HUES6 (cell line): Measurements from ENCODE around the gene L3MBTL4.

Source experiments
- H3K27ac ChIP-seq: 2 replicates; pipeline ENCODE4 v1.7.0; 2013; ENCODE audit warnings: low read depth, mild to moderate bottlenecking, low read length, inconsistent platforms
- H3K27me3 ChIP-seq: 2 replicates; pipeline ENCODE4 v1.6.1; 2013; ENCODE audit warnings: low read length; ENCODE audit not compliant: control insufficient read depth, insufficient read depth
- H3K36me3 ChIP-seq: 2 replicates; pipeline ENCODE4 v1.6.1; 2013; ENCODE audit warnings: low read length; ENCODE audit not compliant: control insufficient read depth, insufficient read depth
- H3K4me1 ChIP-seq: 2 replicates; pipeline ENCODE4 v1.6.1; 2013; ENCODE audit warnings: low read length; ENCODE audit not compliant: control insufficient read depth, insufficient read depth
- H3K4me3 ChIP-seq: 2 replicates; pipeline ENCODE4 v1.5.1; 2013; ENCODE audit warnings: low read depth, low read length
- H3K9ac ChIP-seq: one replicate; pipeline ENCODE4 v1.6.1; 2013; ENCODE audit warnings: mild to moderate bottlenecking, low read length
- H3K9me3 ChIP-seq: 2 replicates; pipeline ENCODE4 v1.6.1; 2013; ENCODE audit warnings: low read depth, low read length; ENCODE audit not compliant: control insufficient read depth, insufficient read depth

The L3MBTL4 gene

DNA sequence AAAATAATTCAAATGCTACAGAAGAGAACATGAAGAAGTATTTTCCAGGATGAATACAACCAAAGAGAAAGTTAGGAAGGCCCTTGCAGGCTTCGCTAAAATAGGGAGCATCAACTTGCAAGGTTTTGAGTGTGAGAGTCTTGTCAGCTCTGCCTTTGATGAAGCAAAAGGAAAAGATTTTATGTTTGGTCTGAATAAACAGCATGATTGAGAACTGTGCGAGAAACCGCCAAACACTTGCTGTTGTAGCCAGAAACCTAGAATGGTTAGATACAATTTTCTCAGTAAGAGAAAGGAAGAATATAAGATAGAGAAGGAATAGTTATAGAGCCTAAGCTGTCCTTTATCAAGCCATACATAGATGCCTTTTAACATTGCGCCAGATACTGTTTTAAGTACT, 163.6 kb downstream of the L3MBTL4 start:
- H3K27me3 ChIP-seq = no peaks in the 10 kb centered on the region
- no peaks in the 10 kb centered on the region for H3K4me1 ChIP-seq
- H3K27ac ChIP-seq = no peak overlapping the region
- H3K4me3 ChIP-seq = no peak overlapping the region
- H3K36me3 ChIP-seq = no peaks in the 10 kb centered on the region
- H3K9me3 ChIP-seq = no peaks in the 10 kb centered on the region
- H3K9ac ChIP-seq = no peak overlapping the region

- H3K27me3 ChIP-seq = no peaks in the 10 kb centered on the region
- H3K4me3 ChIP-seq = no peak overlapping the region
- H3K27ac ChIP-seq = no peak overlapping the region
- H3K36me3 ChIP-seq = no peaks in the 10 kb centered on the region
- H3K9me3 ChIP-seq = no peaks in the 10 kb centered on the region
- H3K4me1 ChIP-seq = no peaks in the 10 kb centered on the region
- H3K9ac ChIP-seq = no peak overlapping the region
Measured at GRCh38 chr18:6249788-6250187, 164.9 kb downstream of the L3MBTL4 start.

GRCh38 chr18:6249170-6249569, 165.5 kb downstream of the L3MBTL4 start:
- no peaks in the 10 kb centered on the region for H3K27me3 ChIP-seq
- no peaks in the 10 kb centered on the region for H3K9me3 ChIP-seq
- no peaks in the 10 kb centered on the region for H3K4me1 ChIP-seq
- H3K27ac ChIP-seq = no peak overlapping the region
- no peak overlapping the region for H3K9ac ChIP-seq
- H3K4me3 ChIP-seq = no peak overlapping the region
- H3K36me3 ChIP-seq = no peaks in the 10 kb centered on the region

DNA sequence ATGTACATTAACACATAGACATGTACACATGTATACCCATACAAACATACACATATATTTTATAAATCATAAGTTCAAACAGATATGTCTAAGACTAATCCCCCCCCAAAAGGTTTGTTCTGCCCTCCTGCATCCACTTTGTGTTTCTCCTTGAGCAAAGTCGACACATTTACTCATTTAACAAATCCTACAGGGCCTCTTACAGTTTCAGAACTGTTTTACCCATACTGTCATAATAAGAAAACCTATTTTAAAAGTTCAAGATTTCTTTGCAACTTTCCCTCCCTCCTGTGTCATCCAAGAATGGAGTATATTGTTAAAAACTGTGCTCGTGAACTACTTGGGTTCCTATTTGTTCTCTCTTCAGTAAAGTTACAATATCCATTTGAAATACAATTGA, 166.7 kb downstream of the L3MBTL4 start:
- Histone ChIP-seq H3K9ac (no peak overlapping the region), H3K4me1 (no peaks in the 10 kb centered on the region), H3K4me3 (no peak overlapping the region), H3K27me3 (no peaks in the 10 kb centered on the region), H3K9me3 (no peaks in the 10 kb centered on the region), H3K27ac (no peak overlapping the region), H3K36me3 (no peaks in the 10 kb centered on the region)

DNA sequence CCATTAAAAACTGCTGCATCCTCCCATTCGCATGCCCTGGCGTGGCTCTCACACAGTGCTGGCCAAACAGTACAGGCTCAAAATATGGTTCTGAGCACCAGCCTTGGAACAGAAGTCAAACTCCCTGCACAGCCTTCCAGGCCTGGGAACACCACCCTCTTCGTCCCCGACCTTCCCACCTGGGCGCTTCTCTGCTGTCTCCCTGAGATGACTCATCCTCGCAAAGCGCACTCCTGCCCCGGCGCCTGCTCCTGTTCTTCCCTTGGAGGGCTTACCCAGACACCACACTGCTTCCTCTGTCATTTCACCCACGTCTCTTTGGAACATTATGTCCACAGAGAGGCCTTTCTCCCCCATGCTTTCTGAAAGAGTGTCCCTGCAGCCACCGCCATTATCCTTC, 172.7 kb downstream of the L3MBTL4 start:
- no peak overlapping the region for H3K4me3 ChIP-seq
- no peaks in the 10 kb centered on the region for H3K27me3 ChIP-seq
- no peaks in the 10 kb centered on the region for H3K4me1 ChIP-seq
- H3K9ac ChIP-seq = no peak overlapping the region
- no peak overlapping the region for H3K27ac ChIP-seq
- H3K36me3 ChIP-seq = no peaks in the 10 kb centered on the region
- no peaks in the 10 kb centered on the region for H3K9me3 ChIP-seq

DNA sequence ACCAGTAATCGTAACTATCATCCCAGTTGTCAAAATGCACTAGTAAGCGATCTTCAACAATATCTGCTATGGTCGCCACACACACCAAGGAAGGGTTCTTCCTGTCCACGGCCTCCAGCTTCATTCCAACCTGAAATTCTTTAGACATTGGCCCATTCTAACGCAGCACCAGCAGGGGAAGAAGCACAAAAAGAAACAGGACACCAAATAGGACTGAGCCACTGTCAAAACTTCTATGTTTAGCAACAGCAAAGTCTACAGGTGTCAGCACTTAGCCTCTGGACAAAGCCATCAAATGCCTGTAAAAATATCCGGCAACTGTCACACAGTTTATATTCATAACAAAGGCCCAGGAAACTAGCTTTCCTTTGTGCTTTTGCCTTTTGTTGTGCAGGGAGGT, 175.0 kb downstream of the L3MBTL4 start:
- no peak overlapping the region for H3K9ac ChIP-seq
- H3K4me3 ChIP-seq = no peak overlapping the region
- H3K36me3 ChIP-seq = no peaks in the 10 kb centered on the region
- H3K9me3 ChIP-seq = no peaks in the 10 kb centered on the region
- no peaks in the 10 kb centered on the region for H3K4me1 ChIP-seq
- no peak overlapping the region for H3K27ac ChIP-seq
- no peaks in the 10 kb centered on the region for H3K27me3 ChIP-seq

DNA sequence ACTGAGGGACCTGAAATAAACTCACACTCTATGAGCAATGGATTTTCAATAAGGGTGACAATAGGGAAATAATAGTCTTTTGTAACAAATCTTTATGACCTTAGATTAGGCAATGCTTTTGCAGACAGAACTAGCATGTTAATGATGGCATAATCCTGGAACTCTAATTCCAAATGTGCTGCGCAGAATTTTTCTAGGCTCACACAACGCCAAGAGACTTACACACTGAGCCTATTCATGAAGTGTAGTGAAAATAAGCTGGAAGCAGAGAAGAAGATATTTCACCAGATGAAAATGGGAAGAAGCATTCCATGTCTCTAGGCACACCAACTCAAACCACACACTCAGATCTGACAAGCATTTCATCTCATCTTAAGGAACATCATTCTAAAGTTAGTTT, 178.5 kb downstream of the L3MBTL4 start:
- Histone ChIP-seq H3K9me3 (no peaks in the 10 kb centered on the region), H3K36me3 (no peaks in the 10 kb centered on the region), H3K9ac (no peak overlapping the region), H3K4me1 (no peaks in the 10 kb centered on the region), H3K4me3 (no peak overlapping the region), H3K27ac (no peak overlapping the region), H3K27me3 (no peaks in the 10 kb centered on the region)

DNA sequence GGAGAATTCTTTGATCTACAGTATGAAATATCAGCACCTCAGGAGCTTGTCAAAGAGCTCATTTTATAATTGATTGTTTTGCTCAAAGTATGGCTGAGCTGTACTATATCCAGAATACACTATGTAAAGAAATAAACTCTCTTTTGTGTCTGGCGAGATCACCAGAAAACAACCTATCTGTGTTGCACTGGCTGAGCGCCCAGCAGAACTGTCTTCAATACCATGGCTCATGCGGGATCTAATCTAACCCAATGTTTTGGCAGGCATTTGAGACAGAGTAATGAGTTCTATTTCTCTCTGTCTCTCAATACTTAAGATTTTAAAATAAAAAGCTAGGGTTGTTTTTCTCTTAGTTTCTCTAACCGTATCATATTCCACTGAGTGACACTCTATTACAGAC, 192.4 kb downstream of the L3MBTL4 start:
- no peaks in the 10 kb centered on the region for H3K9me3 ChIP-seq
- H3K9ac ChIP-seq = no peak overlapping the region
- H3K27ac ChIP-seq = no peak overlapping the region
- H3K4me1 ChIP-seq = no peaks in the 10 kb centered on the region
- no peaks in the 10 kb centered on the region for H3K27me3 ChIP-seq
- H3K36me3 ChIP-seq = no peaks in the 10 kb centered on the region
- H3K4me3 ChIP-seq = no peak overlapping the region

GRCh38 chr18:6221602-6222014, 193.1 kb downstream of the L3MBTL4 start:
- H3K4me3 ChIP-seq = no peak overlapping the region
- H3K27ac ChIP-seq = no peak overlapping the region
- no peaks in the 10 kb centered on the region for H3K36me3 ChIP-seq
- H3K27me3 ChIP-seq = no peaks in the 10 kb centered on the region
- H3K9ac ChIP-seq = no peak overlapping the region
- no peaks in the 10 kb centered on the region for H3K4me1 ChIP-seq
- no peaks in the 10 kb centered on the region for H3K9me3 ChIP-seq

DNA sequence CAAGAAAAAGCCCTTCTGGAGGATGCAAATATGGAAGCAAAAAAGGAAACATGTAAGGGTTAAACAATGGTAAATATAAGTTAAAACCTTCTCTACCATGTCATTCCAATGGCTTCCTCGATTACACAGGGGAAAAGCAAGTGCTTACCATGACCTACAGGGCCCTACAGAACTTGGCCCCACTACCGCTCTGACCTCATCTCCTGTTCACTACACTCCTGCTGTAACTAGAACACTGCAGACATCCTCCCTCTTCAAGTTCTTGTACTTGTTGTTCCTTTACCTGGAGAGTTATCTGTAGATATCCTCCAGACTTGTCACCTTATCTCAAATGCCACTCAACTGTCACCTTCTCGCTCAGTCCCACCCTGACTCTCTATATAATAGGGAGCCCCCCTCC, 194.6 kb downstream of the L3MBTL4 start:
- Histone ChIP-seq H3K36me3 (no peaks in the 10 kb centered on the region), H3K27me3 (no peaks in the 10 kb centered on the region), H3K9me3 (no peaks in the 10 kb centered on the region), H3K27ac (no peak overlapping the region), H3K4me3 (no peak overlapping the region), H3K9ac (no peak overlapping the region), H3K4me1 (no peaks in the 10 kb centered on the region)

DNA sequence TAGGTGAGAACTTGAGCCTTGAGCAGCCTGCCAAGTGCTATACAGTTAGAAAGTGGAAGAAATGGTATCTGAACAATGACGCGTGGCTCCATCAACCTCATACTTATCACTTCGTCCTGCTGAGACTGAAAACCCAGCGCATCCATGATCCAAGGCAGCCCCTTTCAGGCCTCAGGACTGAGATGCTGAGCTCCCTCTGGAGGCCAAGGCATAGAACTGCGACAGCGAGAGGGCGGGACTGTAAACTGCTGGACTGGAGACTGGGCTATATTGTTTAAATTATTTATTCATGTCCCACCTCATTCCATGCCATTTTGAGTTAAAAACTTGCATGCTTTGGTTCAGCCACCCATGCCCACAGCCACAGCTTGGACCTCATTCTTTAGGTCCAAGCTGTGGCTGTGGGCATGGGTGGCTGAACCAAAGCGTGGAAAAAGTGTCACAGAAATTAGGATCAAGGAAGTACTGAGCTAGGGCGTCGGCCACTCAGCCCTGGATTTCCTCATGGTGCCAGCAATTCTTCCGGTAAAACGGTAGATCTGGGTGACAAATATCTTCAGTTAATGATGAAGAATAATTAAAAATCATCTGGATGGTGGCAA, 195.5 kb downstream of the L3MBTL4 start:
- Histone ChIP-seq H3K4me3 (no peak overlapping the region), H3K36me3 (no peaks in the 10 kb centered on the region), H3K4me1 (no peaks in the 10 kb centered on the region), H3K27me3 (no peaks in the 10 kb centered on the region), H3K9me3 (no peaks in the 10 kb centered on the region), H3K27ac (no peak overlapping the region), H3K9ac (no peak overlapping the region)

DNA sequence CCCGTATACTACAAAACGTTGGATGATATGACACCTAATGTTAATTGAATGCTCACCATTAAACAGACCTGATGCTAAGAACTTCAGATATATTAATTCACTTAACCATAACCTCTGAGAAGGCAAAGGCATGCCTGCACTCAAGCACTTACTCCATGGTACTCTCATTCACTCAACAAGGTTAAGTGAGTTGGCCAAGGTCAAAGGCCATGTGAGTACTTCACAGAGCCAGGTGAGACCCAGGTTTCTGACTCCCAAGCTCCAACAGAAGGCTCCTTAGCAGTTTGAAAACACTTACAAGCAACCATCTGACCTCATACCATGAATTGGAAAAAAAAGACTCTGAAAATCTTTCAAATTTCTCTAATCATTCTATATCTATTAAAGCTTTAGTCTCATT, 198.8 kb downstream of the L3MBTL4 start:
- Histone ChIP-seq H3K27me3 (no peaks in the 10 kb centered on the region), H3K27ac (no peak overlapping the region), H3K9ac (no peak overlapping the region), H3K36me3 (no peaks in the 10 kb centered on the region), H3K4me1 (no peaks in the 10 kb centered on the region), H3K9me3 (no peaks in the 10 kb centered on the region), H3K4me3 (no peak overlapping the region)
